HG02870 (cell line): ENCODE measurements around the gene REC8.

ENCODE experiments used
- ATAC-seq: cut with Tn5 transposase; IDR thresholded peaks from one replicate; pipeline ENCODE4 v1.9.1; 2021; ENCODE audit warnings: mild to moderate bottlenecking, moderate library complexity; ENCODE audit not compliant: unreplicated experiment

The REC8 gene, protein sequence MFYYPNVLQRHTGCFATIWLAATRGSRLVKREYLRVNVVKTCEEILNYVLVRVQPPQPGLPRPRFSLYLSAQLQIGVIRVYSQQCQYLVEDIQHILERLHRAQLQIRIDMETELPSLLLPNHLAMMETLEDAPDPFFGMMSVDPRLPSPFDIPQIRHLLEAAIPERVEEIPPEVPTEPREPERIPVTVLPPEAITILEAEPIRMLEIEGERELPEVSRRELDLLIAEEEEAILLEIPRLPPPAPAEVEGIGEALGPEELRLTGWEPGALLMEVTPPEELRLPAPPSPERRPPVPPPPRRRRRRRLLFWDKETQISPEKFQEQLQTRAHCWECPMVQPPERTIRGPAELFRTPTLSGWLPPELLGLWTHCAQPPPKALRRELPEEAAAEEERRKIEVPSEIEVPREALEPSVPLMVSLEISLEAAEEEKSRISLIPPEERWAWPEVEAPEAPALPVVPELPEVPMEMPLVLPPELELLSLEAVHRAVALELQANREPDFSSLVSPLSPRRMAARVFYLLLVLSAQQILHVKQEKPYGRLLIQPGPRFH

DNA sequence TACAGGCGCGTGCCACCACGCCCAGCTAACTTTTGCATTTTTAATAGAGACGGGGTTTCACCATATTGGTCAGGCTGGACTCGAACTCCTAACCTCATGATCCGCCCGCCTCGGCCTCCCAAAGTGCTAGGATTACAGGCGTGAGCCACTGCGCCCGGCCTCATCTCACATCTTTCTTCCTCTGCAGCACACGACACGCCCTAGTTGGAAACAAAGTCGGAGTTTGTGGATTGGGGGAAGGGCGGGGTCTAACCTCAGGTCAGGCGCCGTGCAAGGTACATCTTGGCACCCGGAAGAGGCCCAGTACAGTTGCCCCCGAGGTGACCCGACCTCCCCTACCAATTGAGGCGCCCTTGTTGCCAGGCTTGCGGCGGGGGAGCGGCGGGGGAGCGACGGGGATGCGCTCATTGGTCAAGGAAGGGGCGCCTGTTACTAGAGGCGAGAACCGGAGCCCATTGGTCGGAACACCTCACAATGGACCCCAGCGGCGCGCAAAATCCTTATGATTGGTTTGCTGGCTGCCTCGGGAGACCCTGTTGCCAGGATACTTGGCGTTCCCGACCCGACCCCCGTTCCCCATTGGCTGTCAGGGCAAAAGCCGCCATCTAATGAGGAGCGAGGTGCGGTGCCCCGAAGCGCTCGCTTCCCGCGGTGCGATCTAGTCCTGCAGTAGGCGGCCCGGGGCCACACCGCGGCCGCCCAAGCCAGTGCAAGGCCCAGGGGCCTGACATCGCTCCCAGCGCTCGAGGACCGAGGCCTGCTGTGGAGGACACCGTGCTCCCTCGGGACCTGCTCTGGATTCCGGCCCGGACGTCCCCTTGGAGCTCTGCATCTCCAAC lies at the start of gene REC8:
TSS of gene REC8 (plus strand) at position 659 of the 839 bp plus-strand sequence. CDS start 473 bp downstream, outside the sequence.
- no peak for ATAC-seq

DNA sequence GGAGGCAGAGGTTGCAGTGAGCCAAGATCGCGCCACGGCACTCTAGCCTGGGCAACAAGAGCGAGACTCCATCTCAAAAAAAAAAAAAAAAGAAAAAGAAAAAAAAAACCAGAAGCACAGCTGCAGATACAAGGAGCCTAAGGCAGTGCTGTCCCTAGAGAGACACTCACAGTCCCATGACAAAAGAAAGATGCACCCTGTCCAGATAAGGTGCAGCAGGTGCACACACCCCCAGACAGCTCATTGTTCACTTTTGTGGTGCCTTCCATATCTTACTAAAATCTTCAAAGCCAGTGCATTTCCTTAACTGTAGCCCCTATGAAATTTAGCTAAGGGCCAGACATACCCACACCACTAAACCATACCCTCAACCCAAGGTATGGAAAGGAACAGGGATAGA lies 49.5 kb upstream of the REC8 start:
- ATAC-seq, result no peak

DNA sequence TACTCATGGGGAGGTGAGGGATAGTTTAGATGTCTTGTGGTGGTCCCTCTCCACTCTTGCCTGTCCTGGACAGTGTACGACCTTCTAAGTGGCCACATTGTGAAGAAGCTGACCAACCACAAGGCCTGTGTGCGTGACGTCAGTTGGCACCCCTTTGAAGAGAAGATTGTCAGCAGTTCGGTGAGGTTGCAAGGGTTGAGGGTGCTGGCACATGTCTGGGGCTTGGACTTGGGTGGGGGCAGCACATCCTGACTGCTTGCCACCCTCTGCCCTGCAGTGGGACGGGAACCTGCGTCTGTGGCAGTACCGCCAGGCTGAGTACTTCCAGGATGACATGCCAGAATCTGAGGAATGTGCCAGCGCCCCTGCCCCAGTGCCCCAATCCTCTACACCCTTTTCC lies 49.0 kb upstream of the REC8 start:
- no peak for ATAC-seq

DNA sequence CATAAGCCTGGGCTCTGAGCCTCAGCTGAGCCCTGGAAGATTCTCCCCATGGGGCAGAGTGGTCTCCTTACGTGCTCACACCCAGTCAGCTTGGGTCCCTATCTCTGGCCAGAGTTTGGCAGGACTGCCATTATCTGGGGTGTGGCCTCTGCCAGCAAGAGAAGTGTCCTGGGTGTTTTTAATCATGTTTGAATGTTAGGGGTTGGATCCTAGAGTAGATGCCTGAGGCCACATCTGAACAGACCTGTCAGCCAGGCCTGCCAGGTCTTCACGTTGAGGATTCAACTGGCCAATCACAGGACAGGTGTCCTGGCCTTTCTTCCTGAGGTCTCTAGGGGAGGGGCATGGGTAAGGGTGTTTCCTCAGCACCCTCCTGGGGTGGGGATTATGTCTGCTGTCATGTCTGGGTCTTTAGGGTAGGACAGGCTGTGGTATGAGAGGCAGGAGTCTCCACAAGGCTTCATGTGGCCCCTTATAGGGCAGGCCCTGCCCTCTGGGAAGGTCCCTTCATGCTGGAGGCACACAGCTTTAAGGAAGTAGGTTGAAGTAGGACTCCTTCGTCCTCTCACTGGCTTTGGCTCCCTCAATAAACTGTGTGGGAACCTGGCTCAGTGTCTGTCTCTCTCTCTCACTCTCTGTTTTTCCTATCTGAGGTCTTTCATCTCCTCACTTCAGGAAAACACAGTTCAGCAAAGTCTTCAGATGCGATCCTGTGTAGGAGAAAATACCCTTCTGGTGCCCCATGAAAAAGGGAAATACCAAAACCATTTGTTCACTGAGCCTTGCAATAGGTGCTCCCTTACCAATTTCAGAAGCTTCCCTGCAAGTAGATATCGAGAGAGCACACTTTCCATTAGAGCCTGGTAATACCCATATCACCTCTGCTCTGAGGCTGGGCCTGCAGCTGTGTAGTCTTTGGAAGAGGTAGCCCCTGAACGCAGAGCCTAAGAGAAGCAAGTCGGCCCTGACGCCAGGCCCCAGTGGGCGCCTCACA lies 48.2 kb upstream of the REC8 start:
- ATAC-seq, result peak; percentile 63

DNA sequence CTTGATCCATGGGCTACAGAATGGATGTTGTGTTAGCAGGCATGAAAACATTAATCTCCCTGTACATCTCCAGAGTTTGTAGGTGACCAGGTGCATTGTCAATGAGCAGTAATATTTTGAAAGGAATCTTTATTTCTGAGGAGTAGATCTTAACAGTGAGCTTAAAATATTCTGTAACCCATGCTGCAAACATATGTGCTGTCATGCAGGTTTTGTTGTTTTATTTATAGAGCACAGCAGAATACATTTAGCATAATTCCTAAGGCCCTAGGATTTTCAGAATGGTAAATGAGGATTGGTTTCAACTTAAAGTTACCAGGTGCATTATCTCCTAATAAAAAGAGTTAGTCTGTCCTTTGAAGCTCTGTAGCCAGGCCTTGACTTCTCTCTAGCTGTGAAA lies 44.9 kb upstream of the REC8 start:
- ATAC-seq, result no peak

DNA sequence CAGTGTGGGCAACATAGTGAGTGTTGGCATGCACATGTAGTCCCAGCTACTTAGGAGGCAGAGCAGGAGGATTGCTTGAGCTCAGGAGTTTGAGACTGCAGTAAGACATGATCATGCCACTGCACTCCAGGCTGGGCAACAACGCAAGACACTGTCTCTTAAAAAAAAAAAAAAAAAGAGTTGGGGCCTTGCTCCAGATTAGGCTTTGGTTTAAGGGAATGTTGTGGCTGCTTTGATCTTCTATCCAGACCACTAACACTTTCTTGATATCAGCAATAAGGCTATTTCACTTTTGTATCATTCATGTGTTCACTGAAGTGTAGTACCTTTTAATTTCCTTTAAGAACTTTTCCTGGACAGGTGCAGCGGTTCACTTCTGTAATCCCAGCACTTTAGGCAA lies 44.2 kb upstream of the REC8 start:
- no peak for ATAC-seq

DNA sequence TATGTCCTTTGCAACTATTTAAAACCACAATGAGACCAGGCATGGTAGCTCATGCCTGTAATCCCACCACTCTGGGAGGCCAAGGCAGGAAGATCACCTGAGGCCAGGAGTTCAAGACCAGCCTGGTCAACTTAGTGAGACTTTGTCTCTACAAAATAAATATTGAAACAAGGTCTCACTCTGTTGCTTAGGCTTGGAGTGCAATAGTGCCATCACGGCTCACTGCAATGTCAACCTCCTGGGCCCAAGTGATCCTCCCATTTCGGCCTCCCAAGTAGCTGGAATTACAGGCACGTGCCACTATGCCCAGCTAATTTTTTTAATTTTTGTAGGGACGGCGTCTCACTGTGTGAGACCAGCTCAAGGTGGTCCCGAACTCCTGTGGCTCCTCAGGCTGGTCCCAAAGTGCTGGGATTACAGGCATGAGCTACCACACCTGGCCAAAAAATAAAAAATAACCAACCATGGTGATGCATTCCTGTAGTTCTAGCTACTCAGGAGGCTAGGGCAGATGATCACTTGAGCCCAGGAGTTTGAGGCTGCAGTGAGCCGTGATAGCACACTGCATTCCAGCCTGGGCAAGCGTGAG lies 42.4 kb upstream of the REC8 start:
- ATAC-seq, result no peak

DNA sequence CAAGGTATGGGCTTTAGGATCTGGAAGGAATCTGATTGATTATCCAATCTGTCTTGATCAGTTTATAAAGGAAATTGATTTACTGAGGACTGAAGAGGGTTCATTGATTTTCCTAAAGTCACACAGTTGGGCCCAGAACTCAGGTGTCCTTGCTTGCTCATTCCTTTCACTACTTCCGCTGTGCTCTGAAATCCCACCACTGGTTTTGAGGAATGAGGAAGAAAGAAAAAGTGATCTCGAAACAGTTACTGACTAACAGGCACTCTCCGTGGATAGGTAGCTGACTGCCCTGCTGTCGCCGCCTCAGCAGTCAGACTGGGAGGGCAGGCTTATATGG lies 41.5 kb upstream of the REC8 start, which contains the start of gene FITM1:
TSS of gene FITM1 (plus strand) at position 280 of the 337 bp plus-strand sequence. CDS start 905 bp downstream, outside the sequence.
- ATAC-seq, result no peak

DNA sequence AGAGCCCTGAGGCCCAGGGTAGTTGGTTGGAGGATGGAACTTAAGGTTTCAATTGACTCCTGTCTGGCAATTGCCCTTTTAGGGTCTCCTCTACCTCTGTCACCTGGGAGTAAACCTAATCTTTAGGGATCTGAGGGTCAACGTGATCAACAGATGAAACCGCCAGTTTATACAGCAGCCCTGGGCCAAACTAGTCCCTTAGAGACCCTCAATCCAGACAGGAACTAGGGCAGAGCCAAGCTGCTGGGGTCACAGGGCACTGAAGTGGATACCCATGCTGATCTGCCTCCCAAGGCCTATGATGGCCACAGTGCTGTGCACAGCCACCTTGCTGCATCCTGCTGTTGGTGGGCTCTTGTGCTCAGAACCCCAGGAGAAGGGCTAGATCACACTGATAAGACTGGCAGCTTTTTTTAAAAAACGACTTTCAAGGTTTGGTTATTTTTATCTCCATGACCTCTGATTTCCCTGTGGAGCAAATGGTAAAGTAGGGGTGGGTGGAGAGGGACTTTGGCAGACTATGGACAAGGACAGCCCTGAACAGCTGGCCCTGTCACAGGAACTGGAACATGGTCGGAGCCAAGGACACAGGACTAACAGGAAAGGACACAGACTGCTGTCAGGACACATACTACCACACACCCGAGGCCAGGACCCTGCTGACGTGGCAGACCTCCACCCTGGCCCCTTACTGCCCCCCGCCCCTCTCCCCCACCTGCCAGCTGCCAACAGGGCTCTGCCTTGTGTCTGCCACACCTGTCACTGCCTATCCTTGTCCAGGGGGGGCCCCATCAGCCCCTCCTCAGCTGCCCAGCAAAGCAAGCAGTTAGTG lies 40.9 kb upstream of the REC8 start:
- no peak for ATAC-seq

DNA sequence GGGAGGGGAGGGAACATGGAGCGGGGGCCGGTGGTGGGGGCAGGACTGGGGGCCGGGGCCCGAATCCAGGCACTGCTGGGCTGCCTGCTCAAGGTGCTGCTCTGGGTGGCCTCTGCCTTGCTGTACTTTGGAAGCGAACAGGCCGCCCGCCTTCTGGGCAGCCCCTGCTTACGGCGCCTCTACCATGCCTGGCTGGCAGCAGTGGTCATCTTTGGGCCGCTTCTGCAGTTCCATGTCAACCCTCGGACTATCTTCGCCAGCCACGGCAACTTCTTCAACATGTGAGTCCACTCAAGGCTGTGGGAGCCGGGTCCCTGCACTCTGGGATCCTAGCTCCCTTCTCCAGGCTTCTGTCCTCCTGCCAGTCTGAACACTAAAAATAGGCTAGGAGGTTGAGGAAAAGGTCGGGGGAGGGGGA lies 40.3 kb upstream of the REC8 start:
- no peak for ATAC-seq

DNA sequence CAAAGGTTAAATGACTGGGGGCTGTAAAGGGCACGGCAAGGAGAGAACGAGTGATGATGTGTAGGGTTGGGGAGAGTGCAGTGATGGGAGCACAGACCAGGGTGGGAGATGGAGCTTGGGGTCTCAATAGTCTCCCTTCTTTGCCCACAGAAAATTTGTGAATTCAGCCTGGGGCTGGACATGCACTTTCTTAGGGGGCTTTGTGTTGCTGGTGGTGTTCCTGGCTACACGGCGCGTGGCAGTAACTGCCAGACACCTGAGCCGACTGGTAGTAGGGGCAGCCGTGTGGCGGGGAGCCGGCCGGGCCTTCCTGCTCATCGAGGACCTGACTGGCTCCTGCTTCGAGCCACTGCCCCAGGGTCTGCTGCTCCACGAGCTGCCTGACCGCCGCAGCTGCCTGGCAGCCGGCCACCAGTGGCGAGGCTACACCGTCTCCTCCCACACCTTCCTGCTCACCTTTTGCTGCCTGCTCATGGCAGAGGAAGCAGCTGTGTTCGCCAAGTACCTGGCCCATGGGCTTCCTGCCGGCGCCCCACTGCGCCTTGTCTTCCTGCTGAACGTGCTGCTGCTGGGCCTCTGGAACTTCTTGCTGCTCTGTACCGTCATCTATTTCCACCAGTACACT lies 39.7 kb upstream of the REC8 start:
- ATAC-seq, result no peak

DNA sequence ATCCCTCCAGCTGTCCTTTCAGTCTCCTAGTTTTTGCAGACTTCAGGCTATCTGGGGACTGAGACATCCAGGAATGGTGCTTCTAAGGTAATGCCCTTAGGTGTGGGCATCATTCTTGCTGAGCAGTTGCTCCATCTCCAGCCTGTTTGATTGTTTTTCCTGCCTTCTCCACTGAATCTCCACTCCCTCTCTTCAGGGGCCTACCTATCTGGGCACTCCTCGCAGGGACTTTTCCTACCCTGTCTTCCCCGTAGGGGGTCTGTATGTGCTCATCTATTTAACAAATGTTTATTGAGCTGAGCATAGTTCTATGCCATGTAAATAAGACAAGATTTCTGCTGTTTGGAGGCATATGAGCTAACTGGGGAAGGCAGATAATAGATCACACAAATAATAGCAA lies 38.9 kb upstream of the REC8 start:
- ATAC-seq, result no peak

DNA sequence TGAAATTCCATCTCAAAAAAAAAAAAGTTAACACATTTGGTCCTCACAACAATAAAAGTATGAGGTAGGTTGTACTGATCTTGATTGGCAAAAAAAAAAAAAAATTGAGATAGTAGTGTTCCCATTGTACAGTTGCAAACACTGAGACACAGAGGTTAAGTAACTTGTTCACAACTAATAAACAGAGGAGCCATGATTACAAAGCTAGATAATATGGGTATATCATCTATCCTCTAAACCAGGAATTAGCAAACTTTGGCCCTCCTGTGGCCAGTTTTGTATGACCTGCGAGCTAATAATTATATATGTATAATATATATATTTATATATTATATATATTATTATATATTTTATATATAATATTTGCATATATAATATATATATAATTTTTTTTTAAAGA lies 38.1 kb upstream of the REC8 start:
- ATAC-seq, result no peak

DNA sequence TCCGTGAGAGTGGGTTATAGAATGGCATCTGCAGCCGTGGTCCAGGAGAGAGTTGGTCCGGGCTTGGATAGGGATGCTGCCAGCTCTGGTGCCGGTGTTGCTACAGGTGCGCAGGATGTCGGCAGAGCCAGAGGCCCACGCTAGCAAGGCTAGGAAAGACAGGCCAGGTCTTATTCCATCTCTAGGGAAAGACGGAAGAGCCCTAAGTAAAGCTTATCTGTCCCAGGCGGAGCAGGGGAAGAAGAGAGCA lies 36.4 kb upstream of the REC8 start:
- peak; percentile 4 for ATAC-seq

DNA sequence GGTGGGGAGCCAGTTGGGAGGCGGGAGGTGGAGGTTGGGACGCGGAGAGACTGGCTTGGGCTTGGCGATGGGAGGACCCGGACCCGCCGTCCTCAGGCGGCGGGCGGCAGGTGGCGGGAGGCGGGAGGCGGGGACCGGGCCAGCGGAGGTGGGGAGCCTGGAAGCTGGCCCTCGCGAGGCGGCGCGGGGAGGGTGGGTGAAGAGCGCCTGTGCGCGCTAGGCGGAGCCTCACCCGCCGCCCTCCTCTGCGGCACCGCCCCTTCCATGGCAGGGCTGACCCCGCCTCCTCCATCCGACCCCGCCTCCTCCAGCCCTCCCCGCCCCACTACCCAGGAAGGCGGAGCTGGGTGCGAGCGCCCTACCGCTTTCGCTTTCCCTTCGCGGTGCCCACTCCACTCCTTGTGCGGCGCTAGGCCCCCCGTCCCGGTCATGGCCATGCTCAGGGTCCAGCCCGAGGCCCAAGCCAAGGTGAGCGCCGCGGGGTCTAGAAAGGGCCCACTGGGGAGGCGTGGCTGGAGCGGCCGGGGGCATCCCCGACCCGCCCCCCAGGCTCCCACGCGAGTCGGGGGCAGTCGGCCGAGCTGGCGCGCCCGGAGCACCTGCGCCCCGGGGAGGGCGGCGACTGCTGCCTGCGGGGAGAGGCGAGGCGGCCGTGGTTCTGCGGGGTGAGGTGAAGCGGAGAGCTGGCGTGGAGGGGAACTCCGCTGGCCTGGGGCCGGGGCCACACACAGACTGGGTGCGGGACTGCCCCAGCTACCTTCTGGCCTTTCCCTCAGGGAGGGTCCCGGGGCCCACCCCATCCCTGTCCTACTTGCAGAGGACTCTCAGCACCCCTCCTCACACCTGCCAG lies 35.8 kb upstream of the REC8 start, which contains the start of gene PSME1:
TSS of gene PSME1 (plus strand) at position 361 of the 850 bp plus-strand sequence. CDS start at position 430, 69 bp downstream.
- peak; percentile 82 for ATAC-seq

DNA sequence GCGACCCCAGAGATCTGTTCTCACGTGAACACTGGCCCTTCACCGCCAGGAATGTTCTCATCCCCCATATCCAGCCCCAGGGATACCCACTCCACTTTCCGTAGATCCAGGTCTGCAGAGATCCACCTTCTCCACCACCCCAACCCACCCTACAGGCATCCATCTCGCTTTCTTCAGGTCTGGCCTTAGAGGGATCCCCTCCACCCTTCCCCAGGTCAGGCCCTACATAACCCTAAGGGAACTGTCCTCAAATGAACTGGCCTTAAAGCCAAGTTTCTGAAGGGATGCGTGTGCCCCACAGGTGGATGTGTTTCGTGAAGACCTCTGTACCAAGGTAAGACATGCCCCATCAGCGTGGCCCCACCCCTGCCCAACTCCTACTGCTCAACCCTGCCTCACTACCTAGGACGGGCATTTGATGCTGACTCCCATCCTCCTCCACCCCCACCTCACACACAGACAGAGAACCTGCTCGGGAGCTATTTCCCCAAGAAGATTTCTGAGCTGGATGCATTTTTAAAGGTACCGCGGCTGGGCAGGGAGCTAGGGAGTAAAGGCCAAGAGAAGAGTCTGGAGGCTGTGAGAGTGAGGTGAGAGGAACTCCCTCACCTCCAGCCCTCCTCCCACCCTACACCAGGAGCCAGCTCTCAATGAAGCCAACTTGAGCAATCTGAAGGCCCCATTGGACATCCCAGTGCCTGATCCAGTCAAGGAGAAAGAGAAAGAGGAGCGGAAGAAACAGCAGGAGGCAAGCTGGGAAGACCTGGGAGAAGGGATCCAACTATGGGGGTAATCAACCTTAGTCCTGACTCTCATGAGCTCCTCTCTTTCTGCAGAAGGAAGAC lies 35.0 kb upstream of the REC8 start:
- no peak for ATAC-seq
